SK-N-MC (cell line): Measurements from ENCODE around the gene SDK1.

Source experiments
- DNase-seq: peaks from one replicate; pipeline ENCODE4 v3.0.0-alpha.2; 2011; ENCODE audit warnings: low read depth, low spot score
- H3K27ac ChIP-seq: fragments of 200-600 bp; sonication (generic); 2 replicates; pipeline ENCODE4 v1.5.1; 2016; ENCODE audit warnings: mixed run types
- H3K36me3 ChIP-seq: fragments of 200-600 bp; sonication (generic); 2 replicates; pipeline ENCODE4 v1.6.1; 2017; ENCODE audit warnings: antibody characterized with exemption, low read length, mixed read lengths; ENCODE audit not compliant: insufficient read depth
- H3K4me3 ChIP-seq: fragments of 200-600 bp; sonication (generic); 2 replicates; pipeline ENCODE4 v1.5.1; 2016
- H3K9ac ChIP-seq: fragments of 200-600 bp; sonication (generic); 2 replicates; pipeline ENCODE4 v1.8.0; 2017; ENCODE audit warnings: mixed run types, mixed read lengths; ENCODE audit not compliant: insufficient read length
- H3K9me3 ChIP-seq: fragments of 200-600 bp; sonication (generic); 2 replicates; pipeline ENCODE4 v1.6.1; 2017; ENCODE audit warnings: low read depth, mild to moderate bottlenecking, antibody characterized with exemption, low read length, moderate library complexity, mixed read lengths
- EZH2 ChIP-seq: fragments of 200-600 bp; sonication (generic); IDR thresholded peaks from one replicate; pipeline ENCODE4 v1.6.1; 2017; ENCODE audit warnings: antibody characterized with exemption
- FOXP2 ChIP-seq: optimal IDR thresholded peaks from 2 replicates; pipeline ENCODE3; 2011; ENCODE audit warnings: mild to moderate bottlenecking, moderate library complexity; ENCODE audit not compliant: insufficient read depth; ENCODE audit errors: extremely low read length, control extremely low read depth
- POLR2AphosphoS5 ChIP-seq: IDR thresholded peaks from 2 replicates; pipeline ENCODE4 v1.6.1; 2012; ENCODE audit warnings: mild to moderate bottlenecking, low read depth, low read length, borderline replicate concordance

SDK1 gene

DNA sequence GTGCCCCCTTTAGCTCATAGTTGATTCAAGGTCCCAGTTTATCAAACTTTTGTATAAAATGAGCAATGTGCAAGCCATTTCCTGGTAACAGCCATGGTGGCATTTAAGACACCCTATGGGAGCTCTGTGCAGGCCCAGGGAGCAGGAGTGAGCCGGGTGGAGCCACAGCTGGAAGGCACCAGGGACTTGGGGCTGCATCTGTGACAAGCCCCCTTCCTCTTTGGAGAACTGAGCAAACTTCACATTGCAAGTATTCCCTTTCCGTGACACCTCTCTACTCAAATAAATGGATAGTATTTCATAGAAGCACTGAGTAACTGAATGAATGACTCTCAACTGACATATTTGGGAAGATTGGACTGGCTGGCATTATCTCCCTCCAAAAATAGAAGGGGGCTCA, 822.3 kb downstream of the SDK1 start:
- H3K9ac ChIP-seq = no peak overlapping the region
- no peak for DNase-seq
- H3K4me3 ChIP-seq = no peak overlapping the region
- TF ChIP-seq EZH2 (no peak), FOXP2 (no peak), POLR2AphosphoS5 (no peak)
- H3K27ac ChIP-seq = no peak overlapping the region
- H3K36me3 ChIP-seq = peaks cover 4% of the 10 kb centered on the region; the same call in 1 of the 2 replicates
- no peaks in the 10 kb centered on the region for H3K9me3 ChIP-seq

DNA sequence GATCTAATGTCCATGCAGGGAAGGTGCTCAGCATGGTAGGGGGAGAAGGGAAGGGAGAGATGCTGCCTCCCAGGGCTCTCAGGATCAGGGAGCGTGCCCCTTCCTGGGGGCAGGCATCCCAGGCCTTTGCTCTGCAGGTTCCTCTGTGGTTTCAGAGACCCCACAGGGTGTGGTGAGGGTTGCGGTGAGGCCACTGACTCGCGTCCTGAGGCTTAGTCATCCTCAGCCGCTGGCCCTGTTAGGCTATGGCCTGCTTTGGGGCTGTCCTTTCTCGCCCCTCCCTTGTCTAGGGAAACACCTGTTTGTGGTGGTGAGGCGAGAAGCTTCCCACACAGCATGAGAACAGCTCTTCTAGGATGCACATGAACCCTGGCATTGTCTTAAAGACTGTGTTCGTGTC, 822.8 kb downstream of the SDK1 start:
- H3K9ac ChIP-seq = no peak overlapping the region
- no peak overlapping the region for H3K4me3 ChIP-seq
- no peaks in the 10 kb centered on the region; the same call in 1 of the 2 replicates for H3K36me3 ChIP-seq
- TF ChIP-seq FOXP2 (no peak), POLR2AphosphoS5 (no peak), EZH2 (no peak)
- DNase-seq = no peak
- H3K27ac ChIP-seq = no peak overlapping the region
- H3K9me3 ChIP-seq = no peaks in the 10 kb centered on the region

DNA sequence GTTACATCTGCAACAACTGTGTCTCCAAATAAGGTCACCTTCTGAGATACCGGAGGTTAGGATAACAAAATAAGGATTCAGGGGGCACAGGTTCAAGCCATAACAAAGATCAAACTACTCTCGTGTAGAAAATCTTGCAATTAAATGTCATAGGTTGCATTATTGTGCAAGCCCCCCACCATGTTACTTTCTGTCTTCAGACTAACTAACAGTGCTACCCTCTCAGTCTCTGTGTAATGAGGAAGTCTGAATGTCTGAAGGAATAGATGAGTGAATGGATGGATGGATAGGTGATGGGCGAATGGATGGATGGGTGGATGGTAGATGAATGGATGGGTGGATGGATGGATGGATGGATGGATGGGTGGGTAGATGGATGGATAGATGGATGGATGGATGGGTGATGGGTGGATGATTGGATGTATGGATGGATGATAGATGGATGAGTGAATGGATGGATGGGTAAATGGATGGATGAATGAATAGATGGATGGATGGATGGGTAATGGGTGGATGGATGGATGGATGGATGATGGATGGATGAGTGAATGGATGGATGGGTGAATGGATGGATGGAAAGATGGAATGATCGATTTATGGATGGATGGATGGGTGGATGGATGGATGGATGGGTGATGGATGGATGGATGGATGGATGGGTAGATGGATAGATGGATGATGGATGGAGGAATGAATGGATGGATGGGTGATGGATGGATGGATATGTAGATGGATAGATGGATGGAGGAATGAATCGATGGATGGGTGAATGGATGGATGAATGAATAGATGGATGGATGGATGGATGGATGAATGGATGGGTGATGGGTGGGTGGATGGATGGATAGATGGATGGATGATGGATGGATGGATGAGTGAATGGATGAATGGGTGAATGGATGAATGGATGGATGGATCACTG, 823.8 kb downstream of the SDK1 start:
- no peaks in the 10 kb centered on the region for H3K9me3 ChIP-seq
- no peak overlapping the region for H3K4me3 ChIP-seq
- TF ChIP-seq EZH2 (no peak), POLR2AphosphoS5 (no peak)
- no peak overlapping the region for H3K27ac ChIP-seq
- no peaks in the 10 kb centered on the region; the same call in 1 of the 2 replicates for H3K36me3 ChIP-seq
- no peak for DNase-seq
- H3K9ac ChIP-seq = no peak overlapping the region

DNA sequence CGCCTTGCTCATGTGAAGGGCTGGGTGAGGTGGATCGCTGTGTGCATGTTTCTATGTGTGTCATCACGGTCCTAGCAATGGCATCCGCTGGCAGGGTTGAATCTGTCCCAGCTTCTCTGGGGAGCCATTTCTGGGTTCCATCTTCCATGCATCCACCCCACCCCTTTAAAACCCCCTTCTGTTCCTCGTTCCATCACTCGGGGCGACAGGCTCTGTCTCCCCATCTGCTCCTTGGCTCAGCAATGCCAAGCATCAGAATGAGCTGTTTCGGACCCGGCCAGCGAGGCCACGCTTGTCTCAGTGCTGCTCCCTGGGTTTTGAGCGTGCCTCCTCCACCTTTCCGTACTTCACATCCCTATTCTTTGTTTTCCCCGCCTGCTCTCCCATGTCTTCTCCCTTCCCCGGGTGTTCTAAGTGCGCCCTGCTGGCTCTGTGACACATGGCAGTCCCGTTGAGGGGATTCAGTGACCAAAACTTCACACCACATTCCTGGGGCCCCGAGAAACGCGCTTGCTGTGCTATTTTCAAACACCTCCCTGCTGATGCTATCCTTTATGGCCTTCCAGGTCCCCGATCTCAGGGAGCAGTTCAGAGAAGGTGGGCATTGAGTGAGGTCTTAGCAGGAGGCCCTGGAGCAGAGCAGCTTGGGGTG, 827.0 kb downstream of the SDK1 start:
- H3K9ac ChIP-seq = no peak overlapping the region
- H3K27ac ChIP-seq = no peak overlapping the region
- TF ChIP-seq FOXP2 = no peak
- no peak for TF ChIP-seq POLR2AphosphoS5
- no peak for TF ChIP-seq EZH2
- peaks cover 7% of the 10 kb centered on the region; the same call in 1 of the 2 replicates for H3K36me3 ChIP-seq
- H3K4me3 ChIP-seq = no peak overlapping the region
- DNase-seq = no peak
- no peaks in the 10 kb centered on the region for H3K9me3 ChIP-seq

DNA sequence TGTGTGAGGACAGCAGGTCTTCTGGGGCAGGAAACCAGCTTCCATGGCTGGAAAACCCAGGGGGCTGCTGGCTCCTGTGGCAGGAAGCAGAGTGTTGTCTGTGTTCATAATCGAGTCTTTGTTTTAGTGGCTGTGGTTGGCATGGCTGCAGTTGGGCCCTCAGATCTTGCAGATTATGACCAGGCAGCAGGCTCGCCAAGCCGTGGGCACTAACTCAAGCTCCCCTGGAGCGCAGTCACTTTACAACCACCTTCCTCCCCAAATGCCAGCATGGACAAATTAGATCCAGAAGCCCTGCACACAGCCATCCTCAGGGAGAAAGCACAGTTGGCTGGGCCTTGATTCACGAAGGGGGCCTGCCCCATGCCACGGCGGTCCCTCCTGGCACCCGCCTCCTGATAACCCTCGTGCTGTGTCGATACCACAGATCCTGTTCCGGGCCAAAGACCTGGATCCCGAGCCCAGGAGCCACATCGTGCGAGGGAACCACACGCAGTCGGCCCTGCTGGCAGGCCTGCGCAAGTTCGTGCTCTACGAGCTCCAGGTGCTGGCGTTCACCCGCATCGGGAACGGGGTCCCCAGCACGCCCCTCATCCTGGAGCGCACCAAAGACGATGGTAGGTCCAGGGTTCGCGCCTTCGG, 828.5 kb downstream of the SDK1 start:
- Histone ChIP-seq H3K36me3 (peaks cover 10% of the 10 kb centered on the region), H3K27ac (no peak overlapping the region), H3K4me3 (no peak overlapping the region), H3K9me3 (no peaks in the 10 kb centered on the region), H3K9ac (no peak overlapping the region)
- DNase-seq = no peak
- no peak for TF ChIP-seq POLR2AphosphoS5
- no peak for TF ChIP-seq EZH2
- TF ChIP-seq FOXP2 = no peak

DNA sequence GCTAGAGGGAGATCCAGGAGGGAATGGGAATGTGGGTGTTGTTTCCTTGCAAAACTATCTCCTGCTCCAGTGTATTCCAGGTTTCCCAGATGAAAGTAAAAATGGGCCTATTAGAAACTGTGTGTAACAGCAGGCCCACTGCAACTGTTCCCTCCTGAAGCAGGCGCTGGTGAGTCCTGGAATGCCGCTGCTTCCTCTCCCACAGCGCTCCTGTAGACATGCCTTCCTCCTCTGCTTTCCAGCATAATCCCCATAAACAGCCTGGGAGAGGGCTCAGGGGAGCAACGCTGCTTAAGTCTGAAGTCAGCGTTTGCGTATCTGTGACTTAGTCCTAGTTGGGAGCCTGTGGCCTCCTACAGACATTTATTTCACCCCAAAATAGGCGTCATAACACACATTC, 830.0 kb downstream of the SDK1 start:
- no peak for TF ChIP-seq POLR2AphosphoS5
- TF ChIP-seq EZH2 = no peak
- no peak for TF ChIP-seq FOXP2
- Histone ChIP-seq H3K27ac (no peak overlapping the region), H3K9ac (no peak overlapping the region), H3K36me3 (peaks cover 10% of the 10 kb centered on the region), H3K9me3 (no peaks in the 10 kb centered on the region), H3K4me3 (no peak overlapping the region)
- DNase-seq = no peak

DNA sequence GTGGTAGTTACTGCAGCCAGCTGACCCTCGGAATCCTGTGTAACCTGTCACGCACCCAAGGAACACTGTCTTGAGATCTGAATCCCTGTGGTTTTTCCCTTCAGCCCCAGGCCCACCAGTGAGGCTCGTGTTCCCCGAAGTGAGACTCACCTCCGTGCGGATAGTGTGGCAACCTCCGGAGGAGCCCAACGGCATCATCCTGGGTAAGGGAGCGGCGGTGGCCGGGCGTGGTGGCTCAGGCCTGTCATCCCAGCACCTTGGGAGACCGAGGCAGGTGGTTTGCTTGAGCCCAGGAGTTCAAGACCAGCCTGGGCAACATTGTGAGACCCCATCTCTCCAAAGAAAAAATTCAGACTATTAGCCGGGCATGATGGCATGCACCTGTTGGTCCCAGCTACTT, 831.2 kb downstream of the SDK1 start:
- Histone ChIP-seq H3K9ac (no peak overlapping the region), H3K36me3 (peaks cover 10% of the 10 kb centered on the region)

DNA sequence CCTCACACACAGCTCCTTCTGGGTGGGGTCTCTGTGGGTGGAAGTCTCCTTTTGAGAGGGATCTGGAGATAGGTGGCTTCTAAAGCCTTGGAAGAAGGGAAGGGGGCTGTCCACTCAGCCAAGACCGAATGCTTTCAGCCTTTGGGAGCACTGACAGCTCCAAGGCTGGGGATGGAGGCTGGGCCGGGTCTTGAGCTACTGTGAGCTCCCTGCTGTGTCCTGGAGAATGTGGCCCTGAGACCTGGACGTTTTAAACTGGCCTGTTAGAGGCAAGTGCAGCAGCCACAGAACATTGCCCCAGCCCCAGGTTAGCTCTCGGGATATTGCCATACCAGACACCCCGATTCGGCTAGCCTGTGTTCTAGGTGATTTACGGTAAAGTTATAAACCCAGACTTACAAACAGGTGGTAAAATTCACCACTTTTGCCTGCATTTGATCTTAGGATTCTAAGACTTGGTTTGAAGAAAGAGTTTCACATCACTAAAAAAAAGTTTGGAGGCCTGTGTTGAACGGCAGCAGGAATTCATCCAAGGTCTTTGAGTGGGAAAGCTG, 832.5 kb downstream of the SDK1 start:
- H3K27ac ChIP-seq = no peak overlapping the region
- TF ChIP-seq FOXP2 (no peak), POLR2AphosphoS5 (no peak), EZH2 (no peak)
- H3K9ac ChIP-seq = no peak overlapping the region
- H3K9me3 ChIP-seq = no peaks in the 10 kb centered on the region
- no peak overlapping the region for H3K4me3 ChIP-seq
- peaks cover 10% of the 10 kb centered on the region for H3K36me3 ChIP-seq
- no peak for DNase-seq

More for the DNA sequence above, 831.2 kb downstream of the SDK1 start:
- no peak overlapping the region for H3K27ac ChIP-seq
- TF ChIP-seq FOXP2 (no peak), EZH2 (no peak), POLR2AphosphoS5 (no peak)
- no peak overlapping the region for H3K4me3 ChIP-seq
- DNase-seq = no peak
- H3K9me3 ChIP-seq = no peaks in the 10 kb centered on the region
